ENCODE results near the gene TEX53.

DNA sequence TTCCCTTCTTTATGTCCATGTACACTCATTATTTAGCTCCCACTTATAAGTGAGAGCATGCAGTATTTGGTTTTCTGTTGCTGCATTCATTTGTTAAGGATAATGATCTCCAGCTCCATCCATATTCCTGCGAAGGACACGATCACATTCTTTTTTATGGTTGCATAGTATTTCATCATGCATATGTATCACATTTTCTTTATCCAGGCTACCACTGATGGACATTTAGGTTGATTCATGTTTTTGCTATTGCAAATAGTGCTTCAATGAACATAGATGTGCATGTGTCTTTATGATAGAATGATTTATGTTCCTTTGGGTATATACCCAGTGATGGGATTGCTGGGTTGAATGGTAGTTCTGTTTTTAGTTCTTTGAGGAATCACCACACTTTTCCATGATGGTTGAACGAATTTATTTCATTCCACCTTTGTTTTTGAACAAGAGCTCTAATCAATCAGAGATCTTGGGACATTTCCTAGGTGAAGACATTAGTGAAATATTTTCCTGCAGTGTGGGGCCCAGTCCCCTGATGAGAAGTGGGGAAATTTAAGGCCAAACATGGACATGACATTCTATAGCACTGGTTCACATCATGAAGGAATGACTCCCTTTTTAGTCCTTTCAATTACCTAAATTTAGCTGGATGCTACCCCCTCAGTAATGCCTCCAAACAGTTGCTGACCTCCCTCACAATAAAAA is 31.5 kb upstream of the TEX53 start:
- TF ChIP-seq, protein P1, sequence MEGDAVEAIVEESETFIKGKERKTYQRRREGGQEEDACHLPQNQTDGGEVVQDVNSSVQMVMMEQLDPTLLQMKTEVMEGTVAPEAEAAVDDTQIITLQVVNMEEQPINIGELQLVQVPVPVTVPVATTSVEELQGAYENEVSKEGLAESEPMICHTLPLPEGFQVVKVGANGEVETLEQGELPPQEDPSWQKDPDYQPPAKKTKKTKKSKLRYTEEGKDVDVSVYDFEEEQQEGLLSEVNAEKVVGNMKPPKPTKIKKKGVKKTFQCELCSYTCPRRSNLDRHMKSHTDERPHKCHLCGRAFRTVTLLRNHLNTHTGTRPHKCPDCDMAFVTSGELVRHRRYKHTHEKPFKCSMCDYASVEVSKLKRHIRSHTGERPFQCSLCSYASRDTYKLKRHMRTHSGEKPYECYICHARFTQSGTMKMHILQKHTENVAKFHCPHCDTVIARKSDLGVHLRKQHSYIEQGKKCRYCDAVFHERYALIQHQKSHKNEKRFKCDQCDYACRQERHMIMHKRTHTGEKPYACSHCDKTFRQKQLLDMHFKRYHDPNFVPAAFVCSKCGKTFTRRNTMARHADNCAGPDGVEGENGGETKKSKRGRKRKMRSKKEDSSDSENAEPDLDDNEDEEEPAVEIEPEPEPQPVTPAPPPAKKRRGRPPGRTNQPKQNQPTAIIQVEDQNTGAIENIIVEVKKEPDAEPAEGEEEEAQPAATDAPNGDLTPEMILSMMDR (IDR thresholded peaks at IDR 0.05), result no peak
- TF ChIP-seq POLR2A (IDR thresholded peaks at IDR 0.05), result no peak
